ENCODE measurements around the gene RTN4RL1. TPM values are rescaled to one million over a fixed set of nuclear protein-coding genes. Genes with fewer than 3 reads are reported as not detected.

RTN4RL1 gene
- total RNA-seq, 2 donors from 2014 or later, result 18.2 to 19.6 TPM

GRCh38 chr17:1919201-1919600 is 105.9 kb downstream of the RTN4RL1 start:
- no peaks in the 10 kb centered on the region for H3K36me3 Mint-ChIP-seq (ENCODE audit: low read depth)
- no peak overlapping the region for H3K27ac ChIP-seq (ENCODE audit: low read depth, low read length)
- H3K27me3 ChIP-seq (ENCODE audit: control insufficient read depth, insufficient read depth, low read length, poor library complexity, severe bottlenecking), result no peaks in the 10 kb centered on the region
- TF ChIP-seq, protein P1, sequence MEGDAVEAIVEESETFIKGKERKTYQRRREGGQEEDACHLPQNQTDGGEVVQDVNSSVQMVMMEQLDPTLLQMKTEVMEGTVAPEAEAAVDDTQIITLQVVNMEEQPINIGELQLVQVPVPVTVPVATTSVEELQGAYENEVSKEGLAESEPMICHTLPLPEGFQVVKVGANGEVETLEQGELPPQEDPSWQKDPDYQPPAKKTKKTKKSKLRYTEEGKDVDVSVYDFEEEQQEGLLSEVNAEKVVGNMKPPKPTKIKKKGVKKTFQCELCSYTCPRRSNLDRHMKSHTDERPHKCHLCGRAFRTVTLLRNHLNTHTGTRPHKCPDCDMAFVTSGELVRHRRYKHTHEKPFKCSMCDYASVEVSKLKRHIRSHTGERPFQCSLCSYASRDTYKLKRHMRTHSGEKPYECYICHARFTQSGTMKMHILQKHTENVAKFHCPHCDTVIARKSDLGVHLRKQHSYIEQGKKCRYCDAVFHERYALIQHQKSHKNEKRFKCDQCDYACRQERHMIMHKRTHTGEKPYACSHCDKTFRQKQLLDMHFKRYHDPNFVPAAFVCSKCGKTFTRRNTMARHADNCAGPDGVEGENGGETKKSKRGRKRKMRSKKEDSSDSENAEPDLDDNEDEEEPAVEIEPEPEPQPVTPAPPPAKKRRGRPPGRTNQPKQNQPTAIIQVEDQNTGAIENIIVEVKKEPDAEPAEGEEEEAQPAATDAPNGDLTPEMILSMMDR (conservative IDR thresholded peaks at IDR 0.05), result no peak
- WGBS, 2 experiments (ENCODE audit: insufficient coverage in 1 of 2, insufficient read length in 1 of 2), result 76 to 85% methylated on average over 11 to 13 of the region's 13 CpGs
- no peak overlapping the region for H3K4me3 ChIP-seq (ENCODE audit: low read length)
- peaks cover 28% of the 10 kb centered on the region for H3K4me1 Mint-ChIP-seq
- peaks cover 3% of the 10 kb centered on the region for H3K27me3 Mint-ChIP-seq (ENCODE audit: insufficient read depth)
- no peaks in the 10 kb centered on the region for H3K9me3 ChIP-seq (ENCODE audit: control insufficient read depth, low read length)
- no peak overlapping the region for H3K4me3 Mint-ChIP-seq
- H3K27ac Mint-ChIP-seq, result no peak overlapping the region
- H3K36me3 ChIP-seq (ENCODE audit: control insufficient read depth, insufficient read depth, low read length), result no peaks in the 10 kb centered on the region
- H3K4me1 ChIP-seq (ENCODE audit: control insufficient read depth, insufficient read depth, low read length), result peaks cover 10% of the 10 kb centered on the region
- H3K9me3 Mint-ChIP-seq, result no peaks in the 10 kb centered on the region
- no peak for DNase-seq
- H3K9ac ChIP-seq (ENCODE audit: extremely low read depth, low read length, poor library complexity, severe bottlenecking), result no peak overlapping the region

GRCh38 chr17:1918346-1919162 is 106.6 kb downstream of the RTN4RL1 start:
- H3K4me3 Mint-ChIP-seq, result no peak overlapping the region
- Histone ChIP-seq H3K27ac (ENCODE audit: low read depth, low read length) (no peak overlapping the region), H3K36me3 (ENCODE audit: control insufficient read depth, insufficient read depth, low read length) (no peaks in the 10 kb centered on the region), H3K9ac (ENCODE audit: extremely low read depth, low read length, poor library complexity, severe bottlenecking) (no peak overlapping the region), H3K4me1 (ENCODE audit: control insufficient read depth, insufficient read depth, low read length) (peaks cover 10% of the 10 kb centered on the region), H3K4me3 (ENCODE audit: low read length) (no peak overlapping the region), H3K9me3 (ENCODE audit: control insufficient read depth, low read length) (no peaks in the 10 kb centered on the region), H3K27me3 (ENCODE audit: control insufficient read depth, insufficient read depth, low read length, poor library complexity, severe bottlenecking) (no peaks in the 10 kb centered on the region)
- H3K27ac Mint-ChIP-seq, result no peak overlapping the region
- peaks cover 28% of the 10 kb centered on the region for H3K4me1 Mint-ChIP-seq
- H3K9me3 Mint-ChIP-seq, result no peaks in the 10 kb centered on the region
- TF ChIP-seq, protein P1 (conservative IDR thresholded peaks at IDR 0.05), result no peak
- DNase-seq, result no peak
- 95 to 96% methylated on average over 24 to 29 of the region's 29 CpGs for WGBS, 2 experiments (ENCODE audit: insufficient coverage in 1 of 2, insufficient read length in 1 of 2)
- peaks cover 5% of the 10 kb centered on the region for H3K27me3 Mint-ChIP-seq (ENCODE audit: insufficient read depth)
- no peaks in the 10 kb centered on the region for H3K36me3 Mint-ChIP-seq (ENCODE audit: low read depth)

DNA sequence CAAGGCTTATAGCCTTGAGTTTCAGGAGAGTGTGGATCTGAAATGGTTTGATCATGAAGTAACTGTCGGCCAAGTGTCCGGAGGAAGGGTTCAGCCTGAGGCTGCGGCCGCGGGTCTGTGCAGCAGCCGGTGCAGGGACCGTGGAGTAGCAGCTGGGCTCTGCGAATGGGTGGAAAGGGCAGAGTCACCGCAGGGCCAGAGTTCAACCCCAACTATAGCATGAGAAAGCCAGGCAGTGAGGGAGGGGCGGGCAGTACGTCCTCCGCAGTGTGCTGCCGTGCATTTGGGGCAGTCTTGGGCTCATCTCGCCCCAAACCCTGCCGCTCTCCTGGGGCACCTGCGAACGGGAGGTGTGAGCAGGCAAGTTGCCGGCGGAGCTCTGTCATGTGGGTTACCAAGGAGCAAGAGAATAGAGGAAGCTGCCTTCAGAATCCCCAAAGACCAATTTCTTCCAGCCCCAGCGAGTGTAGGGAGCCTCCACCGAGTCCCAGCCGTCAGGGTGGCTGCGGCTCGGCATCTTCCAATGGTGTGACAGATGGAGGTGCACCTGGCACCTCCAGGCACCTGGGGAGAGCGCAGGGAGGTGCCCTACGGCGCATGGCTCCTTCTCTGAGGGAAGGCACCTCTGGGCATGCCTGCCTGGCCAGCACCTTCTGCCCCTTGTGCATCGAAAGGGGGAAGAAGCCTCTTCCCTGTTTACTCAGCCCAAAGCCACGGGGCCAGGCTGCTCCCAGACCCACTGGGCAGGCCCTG is 108.0 kb downstream of the RTN4RL1 start:
- H3K27me3 ChIP-seq (ENCODE audit: control insufficient read depth, insufficient read depth, low read length, poor library complexity, severe bottlenecking), result peaks cover 4% of the 10 kb centered on the region
- H3K27me3 Mint-ChIP-seq (ENCODE audit: insufficient read depth), result peaks cover 17% of the 10 kb centered on the region
- H3K36me3 Mint-ChIP-seq (ENCODE audit: low read depth), result no peaks in the 10 kb centered on the region
- H3K27ac Mint-ChIP-seq, result no peak overlapping the region
- DNase-seq, result no peak
- 89 to 94% methylated on average over 17 to 29 of the region's 29 CpGs for WGBS, 2 experiments (ENCODE audit: insufficient coverage in 1 of 2, insufficient read length in 1 of 2)
- H3K4me1 Mint-ChIP-seq, result peaks cover 32% of the 10 kb centered on the region
- no peak overlapping the region for H3K4me3 Mint-ChIP-seq
- H3K36me3 ChIP-seq (ENCODE audit: control insufficient read depth, insufficient read depth, low read length), result no peaks in the 10 kb centered on the region
- H3K9me3 Mint-ChIP-seq, result no peaks in the 10 kb centered on the region
- no peak overlapping the region for H3K4me3 ChIP-seq (ENCODE audit: low read length)
- no peak overlapping the region for H3K27ac ChIP-seq (ENCODE audit: low read depth, low read length)
- H3K9me3 ChIP-seq (ENCODE audit: control insufficient read depth, low read length), result no peaks in the 10 kb centered on the region
- H3K4me1 ChIP-seq (ENCODE audit: control insufficient read depth, insufficient read depth, low read length), result peaks cover 14% of the 10 kb centered on the region
- H3K9ac ChIP-seq (ENCODE audit: extremely low read depth, low read length, poor library complexity, severe bottlenecking), result no peak overlapping the region
- TF ChIP-seq, protein P1 (conservative IDR thresholded peaks at IDR 0.05), result no peak

Measured in endodermal cell (in vitro differentiated cells).